AML-193 (cell line): ENCODE data around the gene CNTF.

Experiments used
- DNase-seq, 2 experiments: peaks; one replicate each; lab custom pipeline; 2025; lab: John Stamatoyannopoulos, UW

The CNTF gene

GRCh38 chr11:58606930-58607714 lies 15.3 kb upstream of the CNTF start:
- no peak for DNase-seq

- DNase-seq: no peak
Observed at GRCh38 chr11:58608331-58608730, 14.1 kb upstream of the CNTF start.

DNA sequence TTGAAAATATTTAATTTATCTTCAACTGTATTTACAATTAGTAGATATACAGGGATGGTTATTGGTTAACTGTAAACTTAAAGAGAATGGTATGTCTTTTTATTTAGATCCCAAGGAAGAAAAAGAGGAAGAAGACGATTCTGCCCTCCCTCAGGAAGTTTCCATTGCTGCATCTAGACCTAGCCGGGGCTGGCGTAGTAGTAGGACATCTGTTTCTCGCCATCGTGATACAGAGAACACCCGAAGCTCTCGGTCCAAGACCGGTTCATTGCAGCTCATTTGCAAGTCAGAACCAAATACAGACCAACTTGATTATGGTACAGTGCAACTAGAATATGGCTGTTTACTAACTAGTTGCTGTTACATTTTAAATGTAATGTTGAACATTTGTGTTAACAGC lies 12.7 kb upstream of the CNTF start:
- DNase-seq: no peak

DNA sequence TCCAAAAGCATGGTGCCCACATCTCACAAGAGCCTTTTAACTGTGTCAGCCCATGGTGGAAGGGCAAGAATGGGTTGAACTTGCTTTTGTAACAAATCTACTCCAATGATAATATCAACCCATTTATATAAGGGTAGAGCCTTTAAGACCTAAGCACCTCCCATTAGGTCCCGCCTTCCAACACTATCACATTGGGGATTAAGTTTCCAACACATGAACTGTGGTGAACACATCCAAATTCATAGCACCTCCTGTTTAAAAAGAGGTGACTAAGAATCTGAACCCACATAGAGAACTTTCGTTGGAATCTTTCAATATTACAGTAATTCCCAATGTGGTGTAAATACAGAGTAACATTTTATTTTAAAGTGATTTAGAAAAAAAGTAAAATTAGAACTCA lies 9.2 kb upstream of the CNTF start:
- DNase-seq: no peak

DNA sequence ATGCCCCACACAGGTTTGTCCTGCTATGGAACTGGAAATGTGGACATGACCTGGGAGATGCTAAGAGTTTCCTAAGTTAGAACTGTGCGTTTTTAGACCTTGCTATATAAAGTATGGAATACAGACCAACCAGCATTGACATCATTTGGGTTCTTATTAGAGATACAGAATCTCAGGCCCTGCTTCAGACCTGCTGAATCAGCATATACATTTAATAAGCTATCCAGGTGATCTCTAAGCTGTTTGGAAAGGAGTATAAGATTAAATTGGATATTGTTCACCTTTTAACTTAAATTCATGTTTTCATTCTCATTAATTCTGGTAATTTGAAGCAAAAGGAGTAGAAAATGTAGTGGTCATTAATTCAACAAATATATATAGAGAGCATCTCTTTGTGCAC lies 6.9 kb upstream of the CNTF start:
- no peak for DNase-seq

- no peak for DNase-seq
Observed at GRCh38 chr11:58616594-58616993, 5.9 kb upstream of the CNTF start.

GRCh38 chr11:58617976-58618557 lies 4.4 kb upstream of the CNTF start:
- DNase-seq: no peak

DNA sequence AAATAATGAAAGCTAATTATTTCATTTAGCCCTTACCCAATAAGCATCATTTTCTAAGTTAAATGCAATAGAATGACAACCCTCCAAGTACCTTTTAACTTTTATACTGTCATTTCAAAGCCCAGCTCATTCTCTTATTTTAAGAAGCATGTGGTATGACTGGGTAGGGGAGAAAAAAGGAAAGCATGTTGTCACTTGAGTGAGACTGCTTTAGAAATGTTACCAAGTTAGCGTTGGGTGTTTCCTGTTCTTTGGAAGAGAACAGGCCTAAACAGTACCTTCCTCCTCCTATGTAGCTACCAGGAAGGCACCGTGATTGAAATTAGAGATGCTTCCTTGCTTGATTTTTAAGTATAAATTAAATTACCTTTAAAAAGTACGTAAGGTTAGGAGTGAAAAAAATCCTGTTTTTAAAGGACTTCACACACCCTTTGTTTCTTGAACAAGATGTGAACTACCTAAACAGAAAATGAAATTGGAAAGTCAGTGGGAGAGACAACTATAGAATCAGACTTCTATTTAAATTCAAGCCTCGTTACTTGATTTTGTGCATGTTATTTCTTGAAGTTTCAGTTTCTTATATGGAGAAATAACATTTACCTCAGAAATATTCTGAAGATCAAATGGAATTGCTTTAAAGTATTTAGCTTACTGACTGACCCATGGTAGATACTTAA lies 741 bp upstream of the CNTF start:
- DNase-seq: no peak

- DNase-seq: no peak
Observed at GRCh38 chr11:58625086-58625485, 2.6 kb downstream of the CNTF start.

- DNase-seq: no peak
Observed at GRCh38 chr11:58625826-58626460, 3.5 kb downstream of the CNTF start.

DNA sequence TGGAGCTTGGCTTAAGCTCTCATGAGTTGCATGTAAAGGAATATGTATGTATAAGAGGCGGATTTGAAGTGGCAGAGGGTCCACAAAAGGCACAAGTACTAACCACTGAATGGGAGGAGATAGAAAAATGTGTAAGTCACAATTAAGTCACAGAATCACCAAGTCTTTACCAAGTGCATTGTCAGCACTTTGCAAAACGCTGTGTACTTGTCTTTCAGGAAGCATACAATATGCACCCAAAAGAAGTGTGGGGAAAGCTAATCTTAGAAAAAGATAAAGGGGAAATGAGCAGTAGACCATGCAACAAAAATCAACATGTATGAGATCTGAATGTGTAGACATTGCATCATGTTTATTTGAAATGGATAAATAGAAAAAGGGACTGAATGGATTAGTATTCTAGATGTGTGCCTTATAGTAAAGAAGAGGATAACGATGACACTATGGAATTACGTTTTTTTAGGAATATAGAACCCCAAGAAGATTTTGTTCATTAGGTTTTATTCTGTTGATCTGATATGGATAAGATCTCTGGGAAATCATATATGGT lies 4.5 kb downstream of the CNTF start:
- no peak for DNase-seq

- no peak for DNase-seq
Observed at GRCh38 chr11:58628446-58628845, 6.0 kb downstream of the CNTF start.

GRCh38 chr11:58629857-58630256 lies 7.4 kb downstream of the CNTF start:
- DNase-seq: peak; percentile 56 to 70

DNA sequence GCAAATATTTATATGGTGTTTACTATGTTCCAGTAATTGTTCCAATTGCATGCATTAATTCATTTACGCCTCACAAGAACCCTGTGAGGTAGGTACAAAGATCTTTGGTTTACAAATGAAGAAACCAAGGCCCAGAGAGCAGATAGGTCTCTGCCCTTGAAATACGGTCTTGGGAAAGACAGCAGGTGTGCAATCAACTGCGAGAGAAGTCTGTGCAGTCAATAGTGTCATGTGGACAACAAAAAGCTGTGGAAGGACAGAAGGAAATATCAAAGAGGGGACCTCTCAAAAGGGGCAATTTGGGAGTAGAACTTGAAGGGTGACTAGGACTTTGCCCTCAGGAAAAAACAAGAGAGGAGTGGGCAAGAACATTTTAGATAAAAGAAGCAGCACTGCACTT lies 8.9 kb downstream of the CNTF start:
- no peak for DNase-seq

DNA sequence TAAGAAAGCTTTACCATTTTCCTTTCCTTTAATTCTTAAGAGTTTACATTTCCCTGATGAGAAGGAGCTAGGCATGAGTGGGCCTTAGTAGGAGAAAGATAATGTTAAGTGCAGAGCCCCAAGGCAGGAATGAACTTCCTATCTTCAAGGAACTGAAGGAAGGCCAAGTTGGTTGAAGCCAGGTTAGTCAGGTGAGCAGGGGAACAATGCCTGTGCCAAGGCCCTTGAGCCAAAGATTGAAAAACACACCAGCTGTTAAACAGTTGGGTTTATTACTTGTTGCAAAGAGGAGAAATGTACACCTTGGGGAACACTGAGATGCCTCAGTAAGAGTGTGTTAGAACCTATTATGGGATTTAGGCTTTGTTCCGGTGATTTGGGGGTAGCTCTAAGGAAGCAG lies 10.0 kb downstream of the CNTF start:
- DNase-seq: no peak

- DNase-seq: no peak
Observed at GRCh38 chr11:58636587-58636986, 14.1 kb downstream of the CNTF start.

- no peak for DNase-seq
Observed at GRCh38 chr11:58637371-58637770, 14.9 kb downstream of the CNTF start.

DNA sequence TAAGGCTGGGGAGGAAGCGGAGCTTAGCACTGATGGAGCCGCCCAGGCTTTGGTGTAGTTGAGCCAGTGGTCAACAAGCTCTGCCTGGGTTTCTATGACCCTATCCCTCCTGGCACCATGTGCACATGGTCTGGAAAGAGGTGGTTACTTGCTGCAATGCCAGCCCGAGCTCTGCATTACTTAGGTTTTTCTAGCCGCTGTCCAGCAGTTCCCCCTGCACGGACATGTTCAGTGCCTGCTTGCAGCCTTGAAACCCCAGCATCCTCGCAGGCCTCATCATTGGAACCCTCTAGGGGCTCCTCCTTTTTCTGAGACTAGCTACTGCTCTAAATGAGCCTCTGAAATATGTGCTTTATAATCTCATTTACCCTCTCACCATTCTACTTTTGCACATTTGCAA lies 16.6 kb downstream of the CNTF start:
- DNase-seq: no peak

GRCh38 chr11:58639669-58640068 lies 17.2 kb downstream of the CNTF start:
- no peak for DNase-seq

GRCh38 chr11:58640386-58641023 lies 18.0 kb downstream of the CNTF start:
- peak; percentile 56 to 60 for DNase-seq

GRCh38 chr11:58641341-58641740 lies 18.9 kb downstream of the CNTF start:
- DNase-seq: no peak
